ENCODE data around the gene FXYD5. TPM values are rescaled to one million over a fixed set of nuclear protein-coding genes. Genes with fewer than 3 reads are reported as not detected.

The FXYD5 gene
- total and polyA plus RNA-seq, 4 donors = 71.7 to 179 (median 108) TPM

GRCh38 chr19:35138305-35138892, 16.1 kb upstream of the FXYD5 start, which contains the start of gene FXYD1:
TSS of gene FXYD1 (plus strand) at chr19:35138824. CDS start at chr19:35140080, 1,256 bp downstream.
- H3K36me3 ChIP-seq (ENCODE audit: control insufficient read depth in 1 of 2, insufficient read depth in 2 of 2, low read length in 1 of 2) = no peaks in the 10 kb centered on the region
- ATAC-seq (ENCODE audit: low FRiP score) (peak; percentile 62), DNase-seq (peak in 1 of 2 donors; percentile 79)
- peaks cover 0 to 4% of the 10 kb centered on the region in 2 donors for H3K4me1 ChIP-seq (ENCODE audit: control insufficient read depth in 1 of 2, insufficient read depth in 2 of 2, low read length in 2 of 2)
- 21% methylated on average over 16 to 18 of the region's 18 CpGs for WGBS, 2 donors
- no peaks in the 10 kb centered on the region for H3K27me3 ChIP-seq (ENCODE audit: control insufficient read depth in 1 of 2, insufficient read depth in 2 of 2, low read length in 1 of 2)
- intact Hi-C loops (cut with DNase I) = loop anchor here in 1 of 2 donors (5.0 kb wide), 1 partner anchor 71 kb away; no protein-coding TSS in a partner anchor
- H3K9me3 ChIP-seq (ENCODE audit: control insufficient read depth, low read length) = no peaks in the 10 kb centered on the region
- H3K4me3 ChIP-seq (ENCODE audit: low read length in 2 of 2) = peak within 1 kb of the TSS; percentile 28 to 31
- H3K27ac ChIP-seq (ENCODE audit: low read depth in 1 of 2, low read length in 2 of 2) = peak within 1 kb of the TSS; percentile 29 to 54

GRCh38 chr19:35140207-35140961, 14.2 kb upstream of the FXYD5 start:
- no peaks in the 10 kb centered on the region for H3K36me3 ChIP-seq (ENCODE audit: control insufficient read depth in 1 of 2, insufficient read depth in 2 of 2, low read length in 1 of 2)
- H3K4me1 ChIP-seq (ENCODE audit: control insufficient read depth in 1 of 2, insufficient read depth in 2 of 2, low read length in 2 of 2) = peaks cover 0 to 4% of the 10 kb centered on the region in 2 donors
- no peaks in the 10 kb centered on the region for H3K27me3 ChIP-seq (ENCODE audit: control insufficient read depth in 1 of 2, insufficient read depth in 2 of 2, low read length in 1 of 2)
- WGBS, 2 donors = 64 to 67% methylated on average over 12 of the region's 12 CpGs
- ATAC-seq (ENCODE audit: low FRiP score) (no peak), DNase-seq (no peak)
- H3K9me3 ChIP-seq (ENCODE audit: control insufficient read depth, low read length) = no peaks in the 10 kb centered on the region
- H3K27ac ChIP-seq (ENCODE audit: low read depth in 1 of 2, low read length in 2 of 2) = peak overlapping the region in 1 of 2 donors; percentile 54
- no peak overlapping the region for H3K4me3 ChIP-seq (ENCODE audit: low read length in 2 of 2)
- intact Hi-C loops (cut with DNase I) = loop anchor here in 1 of 2 donors (5.0 to 10.0 kb wide), 2 partner anchors 73 to 124 kb away; partner anchors contain the start of gene USF2

GRCh38 chr19:35140962-35141836, 13.3 kb upstream of the FXYD5 start:
- no peaks in the 10 kb centered on the region for H3K36me3 ChIP-seq (ENCODE audit: control insufficient read depth in 1 of 2, insufficient read depth in 2 of 2, low read length in 1 of 2)
- WGBS, 2 donors = 23 to 29% methylated on average over 36 to 48 of the region's 48 CpGs
- peak overlapping the region in 1 of 2 donors; percentile 26 for H3K27ac ChIP-seq (ENCODE audit: low read depth in 1 of 2, low read length in 2 of 2)
- ATAC-seq (ENCODE audit: low FRiP score) (peak; percentile 87), DNase-seq (peak; percentile 96 to 99)
- peaks cover 0 to 4% of the 10 kb centered on the region in 2 donors for H3K4me1 ChIP-seq (ENCODE audit: control insufficient read depth in 1 of 2, insufficient read depth in 2 of 2, low read length in 2 of 2)
- H3K4me3 ChIP-seq (ENCODE audit: low read length in 2 of 2) = no peak overlapping the region
- H3K27me3 ChIP-seq (ENCODE audit: control insufficient read depth in 1 of 2, insufficient read depth in 2 of 2, low read length in 1 of 2) = no peaks in the 10 kb centered on the region
- no peaks in the 10 kb centered on the region for H3K9me3 ChIP-seq (ENCODE audit: control insufficient read depth, low read length)
- intact Hi-C loops (cut with DNase I) = loop anchor here in 1 of 2 donors (5.0 to 10.0 kb wide), 2 partner anchors 74 to 124 kb away; partner anchors contain the start of gene USF2

- H3K9me3 ChIP-seq (ENCODE audit: control insufficient read depth, low read length) = no peaks in the 10 kb centered on the region
- 73 to 74% methylated on average over 21 of the region's 21 CpGs for WGBS, 2 donors
- DNase-seq (no peak), ATAC-seq (ENCODE audit: low FRiP score) (no peak)
- H3K4me3 ChIP-seq (ENCODE audit: low read length in 2 of 2) = no peak overlapping the region
- intact Hi-C loops (cut with DNase I) = loop anchor here in 1 of 2 donors (5.0 to 10.0 kb wide), 2 partner anchors 75 to 123 kb away; partner anchors contain the start of gene USF2
- H3K27ac ChIP-seq (ENCODE audit: low read depth in 1 of 2, low read length in 2 of 2) = no peak overlapping the region
- H3K4me1 ChIP-seq (ENCODE audit: control insufficient read depth in 1 of 2, insufficient read depth in 2 of 2, low read length in 2 of 2) = peaks cover 0 to 4% of the 10 kb centered on the region in 2 donors
- H3K27me3 ChIP-seq (ENCODE audit: control insufficient read depth in 1 of 2, insufficient read depth in 2 of 2, low read length in 1 of 2) = no peaks in the 10 kb centered on the region
- no peaks in the 10 kb centered on the region for H3K36me3 ChIP-seq (ENCODE audit: control insufficient read depth in 1 of 2, insufficient read depth in 2 of 2, low read length in 1 of 2)
These were observed 12.5 kb upstream of the FXYD5 start for GRCh38 chr19:35141837-35142605.

- H3K4me3 ChIP-seq (ENCODE audit: low read length in 2 of 2) = no peak overlapping the region
These were observed 11.8 kb upstream of the FXYD5 start for GRCh38 chr19:35142606-35143230.

GRCh38 chr19:35143231-35143715, 11.3 kb upstream of the FXYD5 start, which contains the start of gene FXYD7:
TSS of gene FXYD7 (plus strand) at chr19:35143255. CDS start at chr19:35143334, 79 bp downstream.
- H3K4me1 ChIP-seq (ENCODE audit: control insufficient read depth in 1 of 2, insufficient read depth in 2 of 2, low read length in 2 of 2) = peaks cover 0 to 4% of the 10 kb centered on the region in 2 donors
- H3K27me3 ChIP-seq (ENCODE audit: control insufficient read depth in 1 of 2, insufficient read depth in 2 of 2, low read length in 1 of 2) = no peaks in the 10 kb centered on the region
- no peak within 1 kb of the TSS for H3K4me3 ChIP-seq (ENCODE audit: low read length in 2 of 2)
- intact Hi-C loops (cut with DNase I) = loop anchor here in 1 of 2 donors (5.0 to 10.0 kb wide), 2 partner anchors 76 to 122 kb away; partner anchors contain the start of gene USF2
- H3K27ac ChIP-seq (ENCODE audit: low read depth in 1 of 2, low read length in 2 of 2) = no peak within 1 kb of the TSS
- no peaks in the 10 kb centered on the region for H3K36me3 ChIP-seq (ENCODE audit: control insufficient read depth in 1 of 2, insufficient read depth in 2 of 2, low read length in 1 of 2)
- 47 to 48% methylated on average over 29 to 31 of the region's 31 CpGs for WGBS, 2 donors
- no peak for ATAC-seq (ENCODE audit: low FRiP score)
- H3K9me3 ChIP-seq (ENCODE audit: control insufficient read depth, low read length) = no peaks in the 10 kb centered on the region
- no peak for DNase-seq

More at GRCh38 chr19:35142606-35143230, 11.8 kb upstream of the FXYD5 start:
- Histone ChIP-seq H3K4me1 (ENCODE audit: control insufficient read depth in 1 of 2, insufficient read depth in 2 of 2, low read length in 2 of 2) (peaks cover 0 to 4% of the 10 kb centered on the region in 2 donors), H3K27me3 (ENCODE audit: control insufficient read depth in 1 of 2, insufficient read depth in 2 of 2, low read length in 1 of 2) (no peaks in the 10 kb centered on the region), H3K9me3 (ENCODE audit: control insufficient read depth, low read length) (no peaks in the 10 kb centered on the region), H3K36me3 (ENCODE audit: control insufficient read depth in 1 of 2, insufficient read depth in 2 of 2, low read length in 1 of 2) (no peaks in the 10 kb centered on the region), H3K27ac (ENCODE audit: low read depth in 1 of 2, low read length in 2 of 2) (no peak overlapping the region)
- 27 to 45% methylated on average over 33 to 45 of the region's 46 CpGs for WGBS, 2 donors
- intact Hi-C loops (cut with DNase I) = loop anchor here in 1 of 2 donors (5.0 to 10.0 kb wide), 2 partner anchors 75 to 122 kb away; partner anchors contain the start of gene USF2
- no peak for ATAC-seq (ENCODE audit: low FRiP score)
- DNase-seq = peak in 1 of 2 donors; percentile 84

- no peak overlapping the region for H3K4me3 ChIP-seq (ENCODE audit: low read length in 2 of 2)
- intact Hi-C loops (cut with DNase I) = loop anchor here in 1 of 2 donors (5.0 to 10.0 kb wide), 2 partner anchors 77 to 121 kb away; partner anchors contain the start of gene USF2
- H3K9me3 ChIP-seq (ENCODE audit: control insufficient read depth, low read length) = no peaks in the 10 kb centered on the region
- no peak overlapping the region for H3K27ac ChIP-seq (ENCODE audit: low read depth in 1 of 2, low read length in 2 of 2)
- DNase-seq (no peak), ATAC-seq (ENCODE audit: low FRiP score) (no peak)
- peaks cover 0 to 4% of the 10 kb centered on the region in 2 donors for H3K4me1 ChIP-seq (ENCODE audit: control insufficient read depth in 1 of 2, insufficient read depth in 2 of 2, low read length in 2 of 2)
- H3K36me3 ChIP-seq (ENCODE audit: control insufficient read depth in 1 of 2, insufficient read depth in 2 of 2, low read length in 1 of 2) = no peaks in the 10 kb centered on the region
- 73 to 79% methylated on average over 3 of the region's 3 CpGs for WGBS, 2 donors
- no peaks in the 10 kb centered on the region for H3K27me3 ChIP-seq (ENCODE audit: control insufficient read depth in 1 of 2, insufficient read depth in 2 of 2, low read length in 1 of 2)
These were observed 10.7 kb upstream of the FXYD5 start for GRCh38 chr19:35143818-35144217.

All from aorta (tissue), 5 donors.